Posterior vena cava (tissue), 2 donors: Measurements from ENCODE around the gene ABCD1. TPM values are rescaled to one million over a fixed set of nuclear protein-coding genes. Genes with fewer than 3 reads are reported as not detected.
A peak's percentile ranks its signal among the peaks of the same experiment; 100 is the strongest.

ENCODE experiments used
- DNase-seq: peaks from one replicate; pipeline ENCODE4 v3.0.0-alpha.2; 2020; ENCODE audit warnings: low spot score
- intact Hi-C, 2 donors: fragments of 100-400 bp; cut with DNase I; formaldehyde crosslinking; loops; one replicate each; pipeline versions ENCODE4 v1.14.1 to v1.14.2; 2022 to 2023
- total RNA-seq, 2 donors: library from RNA; stranded (reverse); fragmentation: NEBNext Ultra II Directional; extraction: Animal tissue kit (Norgen Biotek cat#: 25700); gene quantifications; one replicate each; pipeline ENCODE4 v1.2.1, GENCODE V29; 2021
- donor health status: DM: yes; HTN: yes; CAD: no.
- donor health status: DM: yes; HTN: yes; CAD: no.

The ABCD1 gene
- total RNA-seq, 2 donors from 2014 or later, result 14.7 to 22.6 TPM

DNA sequence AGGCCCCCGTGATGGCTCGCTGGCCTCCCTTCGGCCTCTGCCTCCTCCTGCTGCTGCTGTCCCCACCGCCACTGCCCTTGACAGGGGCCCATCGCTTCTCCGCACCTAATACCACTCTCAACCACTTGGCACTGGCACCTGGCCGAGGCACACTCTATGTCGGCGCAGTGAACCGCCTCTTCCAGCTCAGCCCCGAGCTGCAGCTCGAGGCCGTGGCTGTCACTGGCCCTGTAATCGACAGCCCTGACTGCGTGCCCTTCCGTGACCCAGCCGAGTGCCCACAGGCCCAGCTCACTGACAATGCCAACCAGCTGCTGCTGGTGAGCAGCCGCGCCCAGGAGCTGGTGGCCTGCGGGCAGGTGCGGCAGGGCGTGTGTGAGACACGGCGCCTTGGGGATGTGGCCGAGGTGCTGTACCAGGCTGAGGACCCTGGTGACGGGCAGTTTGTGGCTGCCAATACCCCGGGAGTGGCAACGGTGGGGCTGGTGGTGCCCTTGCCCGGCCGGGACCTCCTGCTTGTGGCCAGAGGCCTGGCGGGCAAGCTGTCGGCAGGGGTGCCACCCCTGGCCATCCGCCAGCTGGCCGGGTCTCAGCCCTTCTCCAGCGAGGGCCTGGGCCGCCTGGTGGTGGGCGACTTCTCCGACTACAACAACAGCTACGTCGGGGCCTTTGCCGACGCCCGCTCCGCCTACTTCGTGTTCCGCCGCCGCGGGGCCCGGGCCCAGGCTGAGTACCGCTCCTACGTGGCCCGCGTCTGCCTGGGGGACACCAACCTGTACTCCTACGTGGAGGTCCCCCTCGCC is 42.4 kb downstream of the ABCD1 start:
- intact Hi-C loops, result no loop called here
- peak; percentile 76 for DNase-seq

DNA sequence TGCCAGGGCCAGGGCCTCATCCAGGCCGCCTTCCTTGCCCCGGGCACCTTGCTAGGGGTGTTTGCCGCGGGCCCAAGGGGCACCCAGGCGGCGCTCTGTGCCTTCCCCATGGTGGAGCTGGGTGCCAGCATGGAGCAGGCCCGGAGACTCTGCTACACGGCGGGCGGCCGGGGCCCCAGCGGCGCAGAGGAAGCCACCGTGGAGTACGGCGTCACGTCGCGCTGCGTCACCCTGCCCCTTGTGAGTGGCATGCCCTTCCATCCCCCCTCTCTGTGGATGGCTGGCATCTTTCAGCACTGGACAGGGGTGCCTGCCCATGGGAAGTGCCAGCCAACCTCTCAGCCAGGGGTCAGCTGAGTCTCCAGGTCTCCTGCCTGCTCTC is 43.0 kb downstream of the ABCD1 start:
- DNase-seq, result peak; percentile 79
- intact Hi-C loops, result no loop called here

DNA sequence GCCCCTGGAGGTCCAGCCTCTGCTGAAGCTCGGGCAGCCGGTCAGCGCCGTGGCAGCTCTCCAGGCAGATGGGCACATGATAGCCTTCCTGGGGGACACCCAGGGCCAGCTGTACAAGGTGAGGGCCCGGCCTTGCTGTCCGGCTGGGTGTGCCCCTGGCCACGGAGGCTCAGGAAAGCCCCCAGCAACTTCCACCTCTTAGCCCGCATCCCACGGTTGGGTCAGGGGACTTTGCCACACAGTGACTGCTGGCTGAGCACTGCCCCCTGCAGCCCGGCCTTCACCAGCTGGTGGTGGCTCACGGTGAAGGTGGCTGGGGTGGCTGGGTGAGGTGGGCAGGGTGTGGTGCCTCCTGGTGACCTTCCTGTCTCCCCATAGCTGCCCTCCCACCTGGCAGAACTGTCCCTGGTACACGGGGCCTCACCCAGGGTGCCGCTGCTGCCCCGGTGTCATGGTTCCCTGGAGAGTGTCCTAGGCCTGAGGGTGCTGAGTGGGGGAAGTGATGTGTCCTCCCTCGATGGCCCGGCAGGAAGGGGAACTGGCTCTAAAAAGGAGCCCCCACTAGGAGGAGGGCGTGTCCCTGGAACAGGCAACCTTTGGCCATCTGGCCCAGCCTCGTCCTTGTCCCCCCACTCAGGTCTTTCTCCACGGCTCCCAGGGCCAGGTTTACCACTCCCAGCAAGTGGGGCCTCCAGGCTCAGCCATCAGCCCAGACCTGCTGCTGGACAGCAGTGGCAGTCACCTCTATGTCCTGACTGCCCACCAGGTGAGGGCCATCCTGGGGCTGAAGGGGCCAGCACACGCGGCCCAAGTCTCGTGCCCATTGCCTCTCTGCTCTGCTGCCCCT is 43.9 kb downstream of the ABCD1 start:
- intact Hi-C loops, result no loop called here
- peak; percentile 78 for DNase-seq

DNA sequence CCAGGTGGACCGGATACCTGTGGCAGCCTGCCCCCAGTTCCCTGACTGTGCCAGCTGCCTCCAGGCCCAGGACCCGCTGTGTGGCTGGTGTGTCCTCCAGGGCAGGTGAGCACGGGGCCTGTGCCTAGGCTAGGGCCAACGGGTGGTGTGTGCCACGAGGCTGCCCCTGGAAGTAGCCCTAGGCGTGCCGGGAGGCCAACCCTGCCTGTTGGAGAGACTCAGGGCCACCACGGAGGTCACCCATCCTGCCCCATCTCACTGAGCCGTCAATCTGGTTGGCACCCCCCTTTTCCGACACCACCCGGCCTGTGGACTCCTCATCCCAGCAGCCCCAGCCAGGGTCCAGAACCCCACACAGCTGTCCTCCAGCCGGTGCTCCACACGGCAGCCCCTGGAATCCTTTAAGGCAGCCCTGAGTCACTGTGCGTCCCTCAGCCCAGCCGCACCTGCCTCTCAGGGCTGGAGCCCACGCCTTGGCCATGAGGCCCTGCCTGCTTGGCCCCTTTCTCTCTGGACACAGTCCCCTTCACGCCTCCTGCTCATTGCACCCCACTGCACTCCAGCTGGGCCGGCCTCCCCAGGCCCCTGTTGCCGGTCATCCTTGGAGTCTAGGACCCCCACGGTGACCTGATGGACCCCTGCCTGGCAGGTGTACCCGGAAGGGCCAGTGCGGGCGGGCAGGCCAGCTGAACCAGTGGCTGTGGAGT is 44.7 kb downstream of the ABCD1 start:
- DNase-seq, result peak; percentile 81
- intact Hi-C loops, result no loop called here

DNA sequence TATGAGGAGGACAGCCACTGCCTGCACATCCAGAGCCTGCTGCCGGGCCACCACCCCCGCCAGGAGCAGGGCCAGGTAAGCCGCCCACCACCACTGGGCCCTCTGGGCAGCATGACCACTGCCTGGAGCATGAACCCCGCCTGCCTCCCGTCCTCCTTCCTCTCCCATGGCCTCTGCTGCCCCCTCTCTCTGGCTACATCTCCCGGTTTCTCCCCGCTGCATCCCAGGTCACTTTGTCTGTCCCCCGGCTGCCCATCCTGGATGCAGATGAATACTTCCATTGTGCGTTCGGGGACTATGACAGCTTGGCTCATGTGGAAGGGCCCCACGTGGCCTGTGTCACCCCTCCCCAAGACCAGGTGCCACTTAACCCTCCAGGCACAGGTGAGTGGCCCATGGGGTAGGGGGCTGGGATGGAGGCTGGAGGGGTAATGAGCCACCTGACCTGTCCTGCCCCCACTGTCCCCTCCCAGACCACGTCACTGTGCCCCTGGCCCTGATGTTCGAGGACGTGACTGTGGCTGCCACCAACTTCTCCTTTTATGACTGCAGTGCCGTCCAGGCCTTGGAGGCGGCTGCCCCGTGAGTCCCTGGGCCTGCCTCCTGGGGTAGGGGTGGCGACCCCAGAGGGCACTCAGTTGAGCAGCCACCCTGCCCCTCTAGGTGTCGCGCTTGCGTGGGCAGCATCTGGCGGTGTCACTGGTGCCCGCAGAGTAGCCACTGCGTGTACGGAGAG is 45.4 kb downstream of the ABCD1 start:
- intact Hi-C loops, result no loop called here

DNA sequence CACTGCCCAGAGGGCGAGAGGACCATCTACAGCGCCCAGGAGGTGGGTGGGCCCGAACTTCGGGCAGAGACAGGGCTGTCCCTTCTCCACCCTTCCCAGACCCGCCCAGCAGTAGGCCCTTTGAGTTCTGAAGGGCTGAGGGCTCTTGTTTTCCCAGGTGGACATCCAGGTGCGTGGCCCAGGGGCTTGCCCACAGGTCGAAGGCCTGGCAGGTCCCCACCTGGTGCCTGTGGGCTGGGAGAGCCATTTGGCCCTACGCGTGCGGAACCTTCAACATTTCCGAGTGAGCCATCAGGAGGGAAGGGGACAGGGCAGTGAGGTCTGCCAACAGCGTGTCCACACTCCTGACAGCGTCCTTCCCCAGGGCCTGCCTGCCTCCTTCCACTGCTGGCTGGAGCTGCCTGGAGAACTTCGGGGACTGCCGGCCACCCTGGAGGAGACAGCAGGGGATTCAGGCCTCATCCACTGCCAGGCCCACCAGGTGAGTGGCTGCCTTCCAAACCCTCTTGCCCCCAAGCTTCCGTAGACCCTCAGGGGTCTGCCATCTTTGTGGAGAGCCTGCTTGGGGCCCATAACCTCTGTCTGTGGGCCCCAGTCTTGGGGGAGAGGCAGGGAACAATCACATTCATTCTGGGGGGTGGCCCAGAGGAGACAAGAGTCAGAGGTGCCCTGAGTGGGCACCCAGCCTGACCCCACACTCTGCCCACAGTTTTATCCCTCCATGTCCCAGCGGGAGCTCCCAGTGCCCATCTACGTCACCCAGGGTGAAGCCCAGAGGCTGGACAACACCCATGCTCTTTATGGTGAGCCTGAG is 46.2 kb downstream of the ABCD1 start:
- DNase-seq, result no peak
- intact Hi-C loops, result no loop called here

More for the DNA sequence above, 45.4 kb downstream of the ABCD1 start:
- DNase-seq, result no peak

DNA sequence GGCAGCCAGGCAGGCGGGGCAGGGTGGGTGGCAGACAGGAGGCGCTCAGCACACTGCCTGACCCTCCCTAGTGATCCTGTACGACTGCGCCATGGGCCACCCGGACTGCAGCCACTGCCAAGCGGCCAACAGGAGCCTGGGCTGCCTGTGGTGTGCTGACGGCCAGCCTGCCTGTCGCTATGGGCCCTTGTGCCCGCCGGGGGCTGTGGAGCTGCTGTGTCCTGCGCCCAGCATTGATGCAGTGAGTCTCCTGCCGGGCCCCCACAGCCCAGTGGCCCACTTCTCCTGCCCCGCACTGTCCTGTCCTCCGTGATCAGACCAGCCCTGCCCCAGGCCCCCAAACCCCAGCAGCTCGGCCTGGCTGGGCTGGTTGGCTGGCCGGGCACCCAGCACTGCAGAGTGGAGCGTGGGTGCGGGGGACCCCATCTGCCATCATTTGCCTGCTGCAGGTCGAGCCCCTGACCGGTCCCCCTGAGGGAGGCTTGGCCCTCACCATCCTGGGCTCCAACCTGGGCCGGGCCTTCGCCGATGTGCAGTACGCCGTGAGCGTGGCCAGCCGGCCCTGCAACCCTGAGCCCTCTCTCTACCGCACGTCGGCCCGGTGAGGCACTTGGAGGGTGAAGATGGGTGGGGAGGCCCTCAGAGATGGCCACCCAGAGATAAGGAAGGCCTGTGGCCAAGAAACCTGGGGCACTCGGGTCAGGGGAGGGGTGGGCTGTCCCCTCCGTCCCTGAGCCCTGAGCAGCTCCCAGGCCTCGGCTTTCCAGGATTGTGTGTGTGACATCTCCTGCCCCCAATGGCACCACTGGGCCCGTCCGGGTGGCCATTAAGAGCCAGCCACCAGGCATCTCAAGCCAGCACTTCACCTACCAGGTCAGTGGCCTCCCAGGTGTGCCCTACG is 47.0 kb downstream of the ABCD1 start:
- intact Hi-C loops, result no loop called here
- peak; percentile 82 for DNase-seq

DNA sequence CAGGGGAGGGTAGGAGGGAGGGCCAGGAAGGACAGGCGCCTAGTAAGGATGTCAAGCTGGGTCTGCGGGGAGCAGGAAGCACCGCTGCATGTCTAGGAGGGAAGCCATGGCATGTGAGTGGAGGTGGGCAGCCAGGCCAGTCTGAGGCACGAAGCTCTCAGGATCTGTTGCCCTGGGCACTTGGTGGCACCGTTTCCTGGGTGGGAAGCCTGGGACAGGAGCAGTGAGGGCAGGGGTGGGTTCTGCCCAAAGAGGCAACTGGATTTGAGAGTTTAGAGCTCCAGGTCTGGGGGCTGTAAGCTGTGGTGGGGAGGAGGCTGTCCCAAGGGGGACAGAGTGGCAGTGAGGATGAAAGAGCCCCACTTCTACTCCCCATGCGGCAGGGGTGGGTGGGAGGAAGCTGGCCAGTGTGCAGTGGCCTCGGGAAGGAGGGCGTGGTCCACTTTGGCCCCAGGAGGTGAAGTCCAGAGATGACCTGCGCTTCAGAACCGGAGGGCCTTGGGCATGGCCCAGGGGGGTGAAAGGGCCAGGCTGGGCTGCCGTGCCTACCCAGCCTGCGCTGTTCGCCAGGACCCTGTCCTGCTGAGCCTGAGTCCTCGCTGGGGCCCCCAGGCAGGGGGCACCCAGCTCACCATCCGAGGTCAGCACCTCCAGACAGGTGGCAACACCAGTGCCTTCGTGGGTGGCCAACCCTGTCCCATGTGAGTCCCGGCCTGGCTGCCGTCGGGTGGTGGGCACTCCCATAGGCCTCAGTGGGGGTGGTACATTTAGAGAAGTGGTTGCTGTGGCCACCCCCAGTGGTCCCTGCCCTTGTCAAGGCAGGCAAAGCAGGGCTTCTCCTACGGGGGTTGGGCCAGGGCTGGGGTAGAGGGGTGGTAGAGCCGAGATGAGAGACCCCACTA is 47.9 kb downstream of the ABCD1 start:
- intact Hi-C loops, result no loop called here
- DNase-seq, result peak; percentile 68

DNA sequence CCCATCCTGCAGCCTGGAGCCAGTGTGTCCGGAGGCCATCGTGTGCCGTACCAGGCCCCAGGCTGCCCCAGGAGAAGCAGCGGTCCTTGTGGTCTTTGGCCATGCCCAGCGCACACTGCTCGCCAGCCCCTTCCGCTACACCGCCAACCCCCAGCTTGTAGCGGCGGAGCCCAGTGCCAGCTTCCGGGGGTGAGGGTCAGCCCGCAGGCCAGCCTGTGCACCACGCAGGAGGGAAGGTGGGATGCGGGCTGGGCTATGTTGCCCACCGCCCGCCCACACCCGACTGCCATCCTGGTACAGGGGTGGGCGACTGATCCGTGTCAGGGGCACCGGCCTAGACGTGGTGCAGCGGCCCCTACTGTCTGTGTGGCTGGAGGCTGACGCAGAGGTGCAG is 48.6 kb downstream of the ABCD1 start:
- intact Hi-C loops, result no loop called here
- peak; percentile 78 for DNase-seq

DNA sequence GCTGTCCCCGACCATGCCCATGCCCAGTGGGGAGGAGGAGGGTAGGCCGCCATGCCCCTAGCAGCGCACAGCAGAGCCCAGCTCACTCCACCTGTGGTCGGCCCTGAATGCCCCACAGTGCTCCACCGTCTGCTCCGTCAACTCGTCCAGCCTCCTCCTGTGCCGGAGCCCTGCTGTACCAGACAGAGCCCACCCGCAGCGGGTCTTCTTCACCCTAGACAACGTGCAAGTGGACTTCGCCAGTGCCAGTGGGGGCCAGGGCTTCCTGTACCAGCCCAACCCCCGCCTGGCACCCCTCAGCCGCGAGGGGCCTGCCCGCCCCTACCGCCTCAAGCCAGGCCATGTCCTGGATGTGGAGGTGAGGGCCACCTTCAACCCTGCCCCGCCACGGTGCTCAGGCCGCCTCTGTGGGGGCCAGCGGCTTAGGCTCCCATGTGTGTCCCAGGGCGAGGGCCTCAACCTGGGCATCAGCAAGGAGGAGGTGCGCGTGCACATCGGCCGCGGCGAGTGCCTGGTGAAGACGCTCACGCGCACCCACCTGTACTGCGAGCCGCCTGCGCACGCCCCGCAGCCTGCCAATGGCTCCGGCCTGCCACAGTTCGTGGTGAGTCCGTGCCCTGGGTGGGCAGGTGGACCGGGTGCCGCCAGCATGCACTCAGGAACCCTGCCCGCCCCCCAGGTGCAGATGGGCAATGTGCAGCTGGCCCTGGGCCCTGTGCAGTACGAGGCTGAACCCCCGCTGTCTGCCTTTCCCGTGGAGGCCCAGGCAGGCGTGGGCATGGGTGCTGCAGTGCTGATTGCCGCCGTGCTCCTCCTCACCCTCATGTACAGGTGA is 49.3 kb downstream of the ABCD1 start:
- peak; percentile 80 for DNase-seq
- intact Hi-C loops, result no loop called here

DNA sequence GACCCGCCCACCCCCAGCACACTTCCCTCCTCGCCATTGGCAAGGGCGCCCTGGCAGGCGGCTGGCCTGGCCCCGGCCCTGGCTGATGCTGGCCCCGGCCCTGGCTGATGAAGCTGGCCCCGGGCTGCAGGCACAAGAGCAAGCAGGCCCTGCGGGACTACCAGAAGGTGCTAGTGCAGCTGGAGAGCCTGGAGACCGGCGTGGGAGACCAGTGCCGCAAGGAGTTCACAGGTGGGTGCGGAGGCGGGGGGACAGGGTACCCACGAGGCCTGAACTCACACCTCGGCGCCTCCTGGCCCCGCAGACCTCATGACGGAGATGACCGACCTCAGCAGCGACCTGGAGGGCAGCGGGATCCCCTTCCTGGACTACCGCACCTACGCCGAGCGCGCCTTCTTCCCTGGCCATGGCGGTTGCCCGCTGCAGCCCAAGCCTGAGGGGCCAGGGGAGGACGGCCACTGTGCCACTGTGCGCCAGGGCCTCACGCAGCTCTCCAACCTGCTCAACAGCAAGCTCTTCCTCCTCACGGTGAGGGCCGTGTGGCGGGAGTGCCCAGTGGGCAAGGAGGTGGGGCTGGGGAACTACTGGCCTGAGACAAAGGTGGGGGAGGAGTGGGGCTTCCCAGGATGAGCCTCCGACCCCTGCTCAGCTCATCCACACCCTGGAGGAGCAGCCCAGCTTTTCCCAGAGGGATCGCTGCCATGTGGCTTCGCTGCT is 50.1 kb downstream of the ABCD1 start:
- intact Hi-C loops, result loop anchor here in 1 of 2 donors (5.0 kb wide), 1 partner anchor 743 kb away; the partner anchor contains the start of gene FAM3A
- DNase-seq, result peak; percentile 73

DNA sequence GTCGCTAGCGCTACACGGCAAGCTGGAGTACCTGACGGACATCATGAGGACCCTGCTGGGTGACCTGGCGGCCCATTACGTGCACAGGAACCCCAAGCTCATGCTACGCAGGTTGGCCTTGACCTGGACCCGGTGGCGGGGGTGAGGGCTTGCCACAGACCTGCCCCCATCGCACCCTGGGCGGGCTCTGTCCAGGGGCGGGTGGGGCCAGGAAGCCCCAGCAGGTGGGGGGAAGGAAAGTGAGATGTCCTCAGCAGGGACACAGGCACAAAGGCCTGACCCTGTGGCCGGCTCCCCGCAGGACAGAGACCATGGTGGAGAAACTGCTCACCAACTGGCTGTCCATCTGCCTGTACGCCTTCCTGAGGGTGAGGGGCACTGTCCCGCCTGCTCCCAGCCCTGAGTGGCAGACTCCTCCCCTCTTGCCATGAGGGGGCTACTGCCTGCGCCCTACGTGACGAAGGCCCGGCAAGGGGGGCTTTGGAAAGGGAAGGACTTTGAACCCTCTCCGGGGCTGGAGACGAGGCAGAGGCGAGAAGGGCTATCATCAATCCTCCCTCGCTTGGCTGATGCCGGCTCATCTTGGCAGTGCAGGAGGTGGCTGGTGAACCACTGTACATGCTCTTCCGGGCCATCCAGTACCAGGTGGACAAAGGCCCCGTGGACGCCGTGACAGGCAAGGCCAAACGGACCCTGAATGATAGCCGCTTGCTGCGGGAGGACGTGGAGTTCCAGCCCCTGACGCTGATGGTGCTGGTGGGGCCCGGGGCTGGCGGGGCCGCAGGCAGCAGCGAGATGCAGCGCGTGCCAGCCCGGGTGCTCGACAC is 50.9 kb downstream of the ABCD1 start:
- intact Hi-C loops, result loop anchor here in 1 of 2 donors (5.0 kb wide), 1 partner anchor 742 kb away; the partner anchor contains the start of gene FAM3A
- DNase-seq, result no peak

DNA sequence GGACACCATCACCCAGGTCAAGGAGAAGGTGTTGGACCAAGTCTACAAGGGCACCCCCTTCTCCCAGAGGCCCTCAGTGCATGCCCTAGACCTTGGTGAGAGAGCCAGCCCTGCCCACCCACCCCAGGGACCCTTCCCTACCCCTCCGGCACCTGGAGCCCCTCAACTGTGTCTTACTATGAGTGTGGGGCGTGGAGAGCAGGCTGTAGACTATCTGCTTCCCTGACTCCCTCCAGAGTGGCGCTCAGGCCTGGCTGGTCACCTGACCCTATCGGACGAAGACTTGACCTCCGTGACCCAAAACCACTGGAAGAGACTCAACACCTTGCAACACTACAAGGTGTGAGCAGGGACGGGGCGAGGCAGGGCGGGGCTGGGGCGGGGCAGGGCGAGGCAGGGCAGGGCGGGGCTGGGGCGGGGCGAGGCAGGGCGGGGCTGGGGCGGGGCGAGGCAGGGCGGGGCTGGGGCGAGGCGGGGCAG is 51.5 kb downstream of the ABCD1 start:
- DNase-seq, result no peak

DNA sequence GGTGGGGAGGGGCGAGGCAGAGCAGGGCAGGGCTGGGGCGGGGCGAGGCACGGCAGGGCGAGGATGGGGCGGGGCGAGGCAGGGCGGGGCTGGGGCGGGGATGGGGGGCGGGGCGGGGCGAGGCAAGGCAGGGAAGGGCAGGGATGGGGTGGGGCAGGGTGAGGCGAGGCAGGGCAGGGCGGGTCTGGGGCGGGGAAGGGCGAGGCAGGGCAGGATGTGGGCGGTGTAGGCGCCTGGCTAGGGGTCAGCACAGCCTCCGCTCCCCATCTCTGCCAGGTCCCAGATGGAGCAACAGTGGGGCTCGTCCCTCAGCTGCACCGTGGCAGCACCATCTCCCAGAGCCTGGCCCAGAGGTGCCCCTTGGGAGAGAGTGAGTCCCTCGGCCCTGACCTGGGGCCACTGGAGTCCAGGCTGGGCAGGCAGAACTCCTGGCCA is 52.0 kb downstream of the ABCD1 start:
- intact Hi-C loops, result loop anchor here in 1 of 2 donors (5.0 kb wide), 1 partner anchor 741 kb away; the partner anchor contains the start of gene FAM3A
- DNase-seq, result no peak

More for the DNA sequence above, 51.5 kb downstream of the ABCD1 start:
- intact Hi-C loops, result loop anchor here in 1 of 2 donors (5.0 kb wide), 1 partner anchor 741 kb away; the partner anchor contains the start of gene FAM3A
